Tibial artery (tissue), 4 donors: ENCODE measurements around the gene ANKRD35.
"Not testable (repeated sequence)": the region's sequence is repeated elsewhere in the genome, so short reads cannot be mapped to it uniquely, and the experiment has no call there.

Experiments used
- DNase-seq, 2 donors: peaks; one replicate each; pipeline ENCODE4 v3.0.0-alpha.2; 2019
- H3K27ac ChIP-seq, 2 donors: fragments of 200-600 bp; sonication (generic) in 1 of 2; 1 replicate in 1 of 2; 2 replicates in 1 of 2; pipeline ENCODE4 v1.5.1; 2018 to 2019; ENCODE audit warnings: mild to moderate bottlenecking in 1 of 2
- H3K27me3 ChIP-seq, 2 donors: fragments of 200-600 bp; sonication (generic) in 1 of 2; one replicate each; pipeline versions ENCODE4 v1.5.1 to v1.6.0; 2016 to 2019
- H3K36me3 ChIP-seq, 3 donors: fragments of 200-600 bp; sonication (generic) in 2 of 3; one replicate each; pipeline ENCODE4 v1.5.1; 2016 to 2019; ENCODE audit warnings: mild to moderate bottlenecking in 2 of 3
- H3K4me1 ChIP-seq, 4 donors: fragments of 200-600 bp; sonication (generic) in 2 of 4; 1 replicate in 3 of 4; 2 replicates in 1 of 4; pipeline ENCODE4 v1.5.1; 2016 to 2019
- H3K4me3 ChIP-seq, 2 donors: fragments of 200-600 bp; sonication (generic) in 1 of 2; 1 replicate in 1 of 2; 2 replicates in 1 of 2; pipeline ENCODE4 v1.5.1; 2018 to 2019; ENCODE audit warnings: mild to moderate bottlenecking in 2 of 2
- H3K9me3 ChIP-seq, 3 donors: fragments of 200-600 bp; sonication (generic) in 1 of 3; one replicate each; pipeline ENCODE4 v1.5.1; 2016 to 2019
- intact Hi-C: fragments of 100-400 bp; cut with DNase I; formaldehyde crosslinking; loops from one replicate; pipeline ENCODE4 v1.15.0; 2023; ENCODE audit warnings: low total_unique reads
- TF ChIP-seq, protein P1 (sequence below), 2 experiments: fragments of 200-600 bp in 1 of 2; fragments of 450-650 bp in 1 of 2; IDR thresholded peaks; one replicate each; pipeline ENCODE4 v1.5.1; 2017 to 2019; ENCODE audit warnings: antibody characterized with exemption in 2 of 2, mild to moderate bottlenecking in 1 of 2, moderate library complexity in 1 of 2

Gene ANKRD35

GRCh38 chr1:145922266-145922665 lies 36.6 kb upstream of the ANKRD35 start:
- Histone ChIP-seq H3K4me3 (no peak overlapping the region), H3K4me1 (peaks cover 0 to 31% (median 25%) of the 10 kb centered on the region in 4 donors), H3K36me3 (peaks cover 0 to 21% (median 14%) of the 10 kb centered on the region in 3 donors), H3K9me3 (no peaks in the 10 kb centered on the region), H3K27ac (no peak overlapping the region), H3K27me3 (no peaks in the 10 kb centered on the region)
- intact Hi-C loops, result no loop called here
- TF ChIP-seq, protein P1, sequence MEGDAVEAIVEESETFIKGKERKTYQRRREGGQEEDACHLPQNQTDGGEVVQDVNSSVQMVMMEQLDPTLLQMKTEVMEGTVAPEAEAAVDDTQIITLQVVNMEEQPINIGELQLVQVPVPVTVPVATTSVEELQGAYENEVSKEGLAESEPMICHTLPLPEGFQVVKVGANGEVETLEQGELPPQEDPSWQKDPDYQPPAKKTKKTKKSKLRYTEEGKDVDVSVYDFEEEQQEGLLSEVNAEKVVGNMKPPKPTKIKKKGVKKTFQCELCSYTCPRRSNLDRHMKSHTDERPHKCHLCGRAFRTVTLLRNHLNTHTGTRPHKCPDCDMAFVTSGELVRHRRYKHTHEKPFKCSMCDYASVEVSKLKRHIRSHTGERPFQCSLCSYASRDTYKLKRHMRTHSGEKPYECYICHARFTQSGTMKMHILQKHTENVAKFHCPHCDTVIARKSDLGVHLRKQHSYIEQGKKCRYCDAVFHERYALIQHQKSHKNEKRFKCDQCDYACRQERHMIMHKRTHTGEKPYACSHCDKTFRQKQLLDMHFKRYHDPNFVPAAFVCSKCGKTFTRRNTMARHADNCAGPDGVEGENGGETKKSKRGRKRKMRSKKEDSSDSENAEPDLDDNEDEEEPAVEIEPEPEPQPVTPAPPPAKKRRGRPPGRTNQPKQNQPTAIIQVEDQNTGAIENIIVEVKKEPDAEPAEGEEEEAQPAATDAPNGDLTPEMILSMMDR (IDR thresholded peaks at IDR 0.05), result no peak
- no peak for DNase-seq

DNA sequence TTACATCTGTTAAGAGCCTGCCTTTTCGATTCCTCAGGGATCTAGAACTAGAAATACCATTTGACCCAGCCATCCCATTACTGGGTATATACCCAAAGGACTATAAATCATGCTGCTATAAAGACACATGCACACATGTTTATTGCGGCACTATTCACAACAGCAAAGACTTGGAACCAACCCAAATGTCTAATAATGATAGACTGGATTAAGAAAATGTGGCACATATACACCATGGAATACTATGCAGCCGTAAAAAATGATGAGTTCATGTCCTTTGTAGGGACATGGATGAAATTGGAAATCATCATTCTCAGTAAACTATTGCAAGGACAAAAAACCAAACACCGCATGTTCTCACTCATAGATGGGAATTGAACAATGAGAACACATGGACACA lies 34.6 kb upstream of the ANKRD35 start:
- H3K4me3 ChIP-seq, H3K27ac ChIP-seq, DNase-seq, H3K9me3 ChIP-seq, H3K27me3 ChIP-seq, intact Hi-C loops: not testable (repeated sequence)
- H3K36me3 ChIP-seq, result peaks cover 7 to 25% (median 23%) of the 10 kb centered on the region in 3 donors
- H3K4me1 ChIP-seq, result peaks cover 0 to 26% (median 22%) of the 10 kb centered on the region in 4 donors

- H3K4me1 ChIP-seq, result peaks cover 0 to 26% (median 22%) of the 10 kb centered on the region in 4 donors
- DNase-seq, result peak; percentile 65 to 85
- no peaks in the 10 kb centered on the region for H3K27me3 ChIP-seq
- H3K36me3 ChIP-seq, result peaks cover 16 to 35% (median 33%) of the 10 kb centered on the region in 3 donors
- TF ChIP-seq, protein P1 (IDR thresholded peaks at IDR 0.05), result no peak
- intact Hi-C loops, result loop anchor here (5.0 to 10.0 kb wide), 2 partner anchors 46 to 93 kb away; partner anchors contain the start of genes ANKRD34A and POLR3GL
- no peaks in the 10 kb centered on the region for H3K9me3 ChIP-seq
- peak overlapping the region; percentile 88 to 93 for H3K27ac ChIP-seq
- peak overlapping the region; percentile 94 to 99 for H3K4me3 ChIP-seq
Observed at GRCh38 chr1:145918992-145919939, 33.6 kb upstream of the ANKRD35 start.

DNA sequence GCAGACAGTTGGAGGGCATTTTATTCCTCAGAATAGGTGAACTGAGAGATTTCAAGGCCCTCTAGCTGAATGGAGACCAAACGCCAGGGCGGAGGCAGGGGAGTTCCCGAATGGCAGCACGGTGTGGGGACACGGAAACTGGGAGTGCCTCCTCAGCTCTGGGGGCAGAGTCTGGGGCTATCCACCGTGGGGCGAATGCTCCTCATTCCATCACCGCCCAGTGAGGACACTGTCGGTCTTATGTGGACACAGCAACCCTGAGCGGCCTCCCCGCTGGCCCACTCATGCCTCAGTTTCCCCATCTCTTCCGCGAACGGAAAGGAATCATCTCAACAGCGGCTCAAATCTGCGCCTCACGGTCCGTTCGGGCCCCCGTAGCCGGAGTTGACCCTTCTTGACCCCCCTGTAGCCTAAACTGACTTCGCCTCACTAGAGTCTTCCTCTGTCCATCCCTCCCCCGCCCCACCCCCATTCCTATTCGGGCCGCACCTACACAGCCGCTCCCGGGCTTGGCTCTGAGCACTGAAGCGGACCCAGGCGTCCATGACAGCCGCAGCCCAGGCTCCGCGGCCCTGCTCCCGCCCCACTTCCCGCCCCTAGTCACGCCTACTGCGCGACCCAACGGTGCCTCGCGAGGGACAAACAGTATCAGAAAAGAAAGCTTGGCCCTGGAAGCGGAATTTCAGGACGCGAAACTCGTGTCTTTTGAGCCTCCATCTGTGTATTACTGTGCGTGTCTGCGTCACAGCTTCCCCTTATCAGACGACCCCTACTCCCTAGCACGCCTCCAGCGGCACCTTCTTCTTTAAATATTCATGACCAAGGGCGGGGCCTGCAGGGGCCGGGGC lies 32.7 kb upstream of the ANKRD35 start, which contains the start of gene PEX11B:
Gene PEX11B (minus strand): TSS at position 574 of the 848 bp plus-strand sequence. CDS start 29 bp downstream, at position 545.
- intact Hi-C loops, result loop anchor here (5.0 to 10.0 kb wide), 2 partner anchors 46 to 94 kb away; partner anchors contain the start of genes ANKRD34A and POLR3GL
- peak within 1 kb of the TSS; percentile 88 to 93 for H3K27ac ChIP-seq
- H3K36me3 ChIP-seq, result peaks cover 24 to 39% (median 33%) of the 10 kb centered on the region in 3 donors
- H3K4me3 ChIP-seq, result peak within 1 kb of the TSS; percentile 94 to 99
- peak; percentile 92 to 94 for DNase-seq
- peaks cover 0 to 26% (median 22%) of the 10 kb centered on the region in 4 donors for H3K4me1 ChIP-seq
- no peaks in the 10 kb centered on the region for H3K27me3 ChIP-seq
- TF ChIP-seq, protein P1 (IDR thresholded peaks at IDR 0.05), result peak in 1 of 2 experiments; percentile 27
- H3K9me3 ChIP-seq, result no peaks in the 10 kb centered on the region

DNA sequence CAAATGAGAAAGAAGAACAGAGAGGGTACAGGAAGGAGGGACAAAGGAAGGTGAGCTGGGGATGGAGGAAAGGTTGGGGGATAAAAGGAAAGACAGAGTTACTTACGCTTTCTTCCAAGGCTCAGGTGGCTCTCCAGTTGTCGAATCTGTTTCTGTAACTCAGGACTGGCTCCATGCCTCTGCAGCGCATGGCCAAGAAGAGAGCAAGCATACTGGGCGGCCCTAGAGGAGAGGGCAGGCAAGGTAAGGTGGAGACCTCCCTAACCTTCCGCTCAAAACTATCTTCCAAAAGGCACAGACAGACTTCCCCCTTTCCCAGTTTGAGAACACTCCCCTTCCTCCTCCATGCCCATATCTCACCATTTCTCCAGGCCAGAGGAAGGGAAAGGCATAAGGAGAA lies 31.9 kb upstream of the ANKRD35 start:
- Histone ChIP-seq H3K36me3 (peaks cover 28 to 41% (median 30%) of the 10 kb centered on the region in 3 donors), H3K27ac (peak overlapping the region; percentile 88 to 93), H3K4me1 (peaks cover 0 to 26% (median 22%) of the 10 kb centered on the region in 4 donors), H3K9me3 (no peaks in the 10 kb centered on the region), H3K27me3 (no peaks in the 10 kb centered on the region), H3K4me3 (peak overlapping the region; percentile 94 to 99)
- intact Hi-C loops, result loop anchor here (5.0 to 10.0 kb wide), 2 partner anchors 47 to 95 kb away; partner anchors contain the start of genes ANKRD34A and POLR3GL
- DNase-seq, result no peak
- TF ChIP-seq, protein P1 (IDR thresholded peaks at IDR 0.05), result no peak
